HG02884 (cell line): ENCODE results near the gene MLLT1.

Experiments used
- ATAC-seq: cut with Tn5 transposase; IDR thresholded peaks from one replicate; pipeline ENCODE4 v1.9.1; 2021; ENCODE audit warnings: mild to moderate bottlenecking, moderate library complexity; ENCODE audit not compliant: unreplicated experiment

The MLLT1 gene

GRCh38 chr19:6260376-6260775 lies 19.4 kb downstream of the MLLT1 start:
- ATAC-seq = no peak

GRCh38 chr19:6259312-6259861 lies 20.4 kb downstream of the MLLT1 start:
- ATAC-seq = no peak

- ATAC-seq = no peak
Observed at GRCh38 chr19:6258812-6259311, 20.9 kb downstream of the MLLT1 start.

- no peak for ATAC-seq
Observed at GRCh38 chr19:6253954-6254733, 25.6 kb downstream of the MLLT1 start.

GRCh38 chr19:6252066-6252465 lies 27.7 kb downstream of the MLLT1 start:
- ATAC-seq = no peak

- ATAC-seq = no peak
Observed at GRCh38 chr19:6250909-6251308, 28.9 kb downstream of the MLLT1 start.

GRCh38 chr19:6250024-6250615 lies 29.7 kb downstream of the MLLT1 start:
- no peak for ATAC-seq

GRCh38 chr19:6249296-6249695 lies 30.5 kb downstream of the MLLT1 start:
- no peak for ATAC-seq

- no peak for ATAC-seq
Observed at GRCh38 chr19:6248844-6249243, 30.9 kb downstream of the MLLT1 start.

- no peak for ATAC-seq
Observed at GRCh38 chr19:6248341-6248740, 31.4 kb downstream of the MLLT1 start.

GRCh38 chr19:6247007-6247288 lies 32.8 kb downstream of the MLLT1 start:
- no peak for ATAC-seq

GRCh38 chr19:6246174-6247006 lies 33.4 kb downstream of the MLLT1 start:
- ATAC-seq = no peak

- ATAC-seq = no peak
Observed at GRCh38 chr19:6242677-6243076, 37.1 kb downstream of the MLLT1 start.

- no peak for ATAC-seq
Observed at GRCh38 chr19:6241680-6242377, 37.9 kb downstream of the MLLT1 start.

- ATAC-seq = no peak
Observed at GRCh38 chr19:6241056-6241455, 38.7 kb downstream of the MLLT1 start.

- ATAC-seq = no peak
Observed at GRCh38 chr19:6239871-6240676, 39.7 kb downstream of the MLLT1 start.

GRCh38 chr19:6239401-6239844 lies 40.4 kb downstream of the MLLT1 start:
- ATAC-seq = no peak

GRCh38 chr19:6238643-6239281 lies 41.0 kb downstream of the MLLT1 start:
- ATAC-seq = no peak

- no peak for ATAC-seq
Observed at GRCh38 chr19:6238256-6238642, 41.5 kb downstream of the MLLT1 start.
